Neutrophil (primary cell): Measurements from ENCODE around the gene CAMK4.

Experiments
- H3K27ac ChIP-seq: fragments of 200-600 bp; sonication (generic); 2 replicates; pipeline ENCODE4 v1.5.1; 2016; ENCODE audit warnings: mild to moderate bottlenecking, moderate library complexity
- H3K27me3 ChIP-seq: fragments of 200-600 bp; sonication (generic); 2 replicates; pipeline ENCODE4 v1.6.0; 2016; ENCODE audit warnings: mild to moderate bottlenecking
- H3K36me3 ChIP-seq: fragments of 200-600 bp; sonication (generic); 2 replicates; pipeline ENCODE4 v1.5.1; 2017
- H3K4me1 ChIP-seq, 2 experiments: fragments of 200-600 bp in 1 of 2; sonication (generic) in 1 of 2; 1 replicate in 1 of 2; 2 replicates in 1 of 2; pipeline versions ENCODE4 v1.5.1 to v1.6.1; 2013 to 2016; ENCODE audit warnings: low read depth in 1 of 2, low read length in 1 of 2, mild to moderate bottlenecking in 1 of 2, moderate library complexity in 1 of 2; ENCODE audit not compliant: control insufficient read depth in 1 of 2, insufficient read depth in 1 of 2
- H3K4me3 ChIP-seq, 2 experiments: fragments of 200-600 bp in 1 of 2; sonication (generic) in 1 of 2; 1 replicate in 1 of 2; 2 replicates in 1 of 2; pipeline ENCODE4 v1.5.1; 2013 to 2016; ENCODE audit warnings: low read depth in 1 of 2, low read length in 1 of 2, mild to moderate bottlenecking in 1 of 2, moderate library complexity in 1 of 2
- H3K9me3 ChIP-seq: fragments of 200-600 bp; sonication (generic); 2 replicates; pipeline ENCODE4 v1.5.1; 2016
- CTCF ChIP-seq: fragments of 200-600 bp; sonication (generic); IDR thresholded peaks from 2 replicates; pipeline ENCODE4 v1.5.1; 2016; ENCODE audit warnings: antibody characterized with exemption

The CAMK4 gene

GRCh38 chr5:111278858-111279504 is 54.8 kb downstream of the CAMK4 start:
- H3K4me3 ChIP-seq, result no peak overlapping the region
- TF ChIP-seq CTCF, result no peak
- H3K27ac ChIP-seq, result no peak overlapping the region
- H3K36me3 ChIP-seq, result no peaks in the 10 kb centered on the region
- no peaks in the 10 kb centered on the region for H3K4me1 ChIP-seq
- peaks cover 3% of the 10 kb centered on the region for H3K27me3 ChIP-seq
- H3K9me3 ChIP-seq, result no peaks in the 10 kb centered on the region

- H3K9me3 ChIP-seq, result no peaks in the 10 kb centered on the region
- H3K27me3 ChIP-seq, result peaks cover 1% of the 10 kb centered on the region
- H3K4me3 ChIP-seq, result no peak overlapping the region
These were observed 56.2 kb downstream of the CAMK4 start for GRCh38 chr5:111280282-111280951.

GRCh38 chr5:111282798-111283197 is 58.6 kb downstream of the CAMK4 start:
- no peak overlapping the region for H3K4me3 ChIP-seq
- H3K27me3 ChIP-seq, result no peaks in the 10 kb centered on the region
- H3K4me1 ChIP-seq, result no peaks in the 10 kb centered on the region
- H3K36me3 ChIP-seq, result no peaks in the 10 kb centered on the region
- TF ChIP-seq CTCF, result no peak
- H3K27ac ChIP-seq, result no peak overlapping the region
- H3K9me3 ChIP-seq, result no peaks in the 10 kb centered on the region

More at GRCh38 chr5:111280282-111280951, 56.2 kb downstream of the CAMK4 start:
- no peak overlapping the region for H3K27ac ChIP-seq
- no peak for TF ChIP-seq CTCF
- no peaks in the 10 kb centered on the region for H3K36me3 ChIP-seq
- no peaks in the 10 kb centered on the region for H3K4me1 ChIP-seq

- no peak for TF ChIP-seq CTCF
- H3K4me1 ChIP-seq, result no peaks in the 10 kb centered on the region
These were observed 60.6 kb downstream of the CAMK4 start for GRCh38 chr5:111284825-111285224.

GRCh38 chr5:111294551-111294950 is 70.4 kb downstream of the CAMK4 start:
- Histone ChIP-seq H3K27me3 (no peaks in the 10 kb centered on the region), H3K4me3 (no peak overlapping the region), H3K9me3 (no peaks in the 10 kb centered on the region), H3K36me3 (no peaks in the 10 kb centered on the region), H3K27ac (no peak overlapping the region), H3K4me1 (no peaks in the 10 kb centered on the region)
- no peak for TF ChIP-seq CTCF

More at GRCh38 chr5:111284825-111285224, 60.6 kb downstream of the CAMK4 start:
- Histone ChIP-seq H3K4me3 (no peak overlapping the region), H3K27ac (no peak overlapping the region), H3K27me3 (no peaks in the 10 kb centered on the region), H3K9me3 (no peaks in the 10 kb centered on the region), H3K36me3 (no peaks in the 10 kb centered on the region)
